Activated T-helper 1 cell treated with anti-CD3 and anti-CD28 coated beads, Interleukin-12 subunit alpha, Interleukin-12 subunit beta, Interleukin-2, Interleukin-4 antibody, amounts not matched to agents 30 ng/mL and 10 ng/mL and 1 ng/mL, durations not matched to agents 14 hours and 24 hours and 36 hours (primary cell): ENCODE results near the gene UBE2B. TPM values are rescaled to one million over a fixed set of nuclear protein-coding genes. Genes with fewer than 3 reads are reported as not detected.

Experiments used
- DNase-seq: peaks from one replicate; pipeline ENCODE4 v3.0.0; 2021; ENCODE audit warnings: low spot score
- H3K27ac Mint-ChIP-seq: one replicate; pipeline ENCODE4 v1.8.0; 2021; ENCODE audit warnings: mild to moderate bottlenecking, mixed read lengths
- H3K27me3 Mint-ChIP-seq: one replicate; pipeline ENCODE4 v1.8.0; 2022; ENCODE audit warnings: mild to moderate bottlenecking, moderate library complexity, mixed read lengths; ENCODE audit not compliant: insufficient read depth
- H3K36me3 Mint-ChIP-seq: one replicate; pipeline ENCODE4 v1.8.0; 2021; ENCODE audit warnings: low read depth, mixed read lengths
- H3K4me1 Mint-ChIP-seq: one replicate; pipeline ENCODE4 v1.8.0; 2021; ENCODE audit warnings: low read depth, mixed read lengths
- H3K4me3 Mint-ChIP-seq: one replicate; pipeline ENCODE4 v1.8.0; 2021; ENCODE audit warnings: mild to moderate bottlenecking, moderate library complexity, mixed read lengths
- H3K9me3 Mint-ChIP-seq: one replicate; pipeline ENCODE4 v1.8.0; 2021; ENCODE audit warnings: mixed read lengths
- intact Hi-C: fragments of 100-400 bp; cut with micrococcal nuclease; formaldehyde crosslinking; loops from one replicate; pipeline ENCODE4 v1.15.1; 2024
- total RNA-seq: library from RNA; stranded (reverse); gene quantifications from 2 replicates; pipeline ENCODE4 v1.2.3, GENCODE V29; 2022

UBE2B gene
- total RNA-seq, 1 donor from 2014 or later = 98.9 TPM

DNA sequence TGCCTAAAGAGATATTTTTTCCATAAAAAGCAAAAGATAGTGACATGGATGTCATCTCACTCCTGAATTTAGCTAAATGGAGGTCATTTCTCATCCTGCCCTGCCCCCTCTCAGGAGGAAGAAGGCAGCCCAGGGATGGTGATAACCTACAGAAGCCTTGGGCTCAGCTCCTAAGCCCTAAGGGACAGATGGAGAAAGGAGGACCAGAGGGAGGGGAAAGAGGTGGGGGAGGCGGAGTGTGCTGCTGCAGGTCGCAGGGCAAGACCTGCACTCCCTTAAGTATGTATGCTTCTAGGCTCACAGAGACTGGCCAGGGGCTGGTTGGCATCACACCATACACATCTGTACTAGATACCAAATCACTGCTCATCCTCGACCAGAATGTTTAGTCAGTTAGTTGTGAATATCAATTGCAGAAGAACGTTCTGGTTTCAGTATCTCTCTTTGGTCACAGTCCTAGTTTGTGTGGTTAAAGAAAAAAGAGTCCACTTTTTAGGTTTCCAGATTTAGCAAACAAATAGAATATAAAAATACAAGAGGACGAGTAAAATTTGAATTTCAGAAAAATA, 58.7 kb downstream of the UBE2B start:
- H3K27ac Mint-ChIP-seq = no peak overlapping the region
- no peaks in the 10 kb centered on the region for H3K9me3 Mint-ChIP-seq
- DNase-seq = no peak
- peaks cover 23% of the 10 kb centered on the region for H3K27me3 Mint-ChIP-seq
- no peaks in the 10 kb centered on the region for H3K36me3 Mint-ChIP-seq
- intact Hi-C loops = no loop called here
- no peak overlapping the region for H3K4me3 Mint-ChIP-seq
- H3K4me1 Mint-ChIP-seq = peaks cover 13% of the 10 kb centered on the region

- peaks cover 23% of the 10 kb centered on the region for H3K4me1 Mint-ChIP-seq
- peaks cover 19% of the 10 kb centered on the region for H3K27me3 Mint-ChIP-seq
- no peak for DNase-seq
- H3K27ac Mint-ChIP-seq = peak overlapping the region; percentile 31
- H3K4me3 Mint-ChIP-seq = no peak overlapping the region
- H3K9me3 Mint-ChIP-seq = no peaks in the 10 kb centered on the region
- no peaks in the 10 kb centered on the region for H3K36me3 Mint-ChIP-seq
- intact Hi-C loops = no loop called here
Observed at GRCh38 chr5:134432174-134432573, 60.8 kb downstream of the UBE2B start.

DNA sequence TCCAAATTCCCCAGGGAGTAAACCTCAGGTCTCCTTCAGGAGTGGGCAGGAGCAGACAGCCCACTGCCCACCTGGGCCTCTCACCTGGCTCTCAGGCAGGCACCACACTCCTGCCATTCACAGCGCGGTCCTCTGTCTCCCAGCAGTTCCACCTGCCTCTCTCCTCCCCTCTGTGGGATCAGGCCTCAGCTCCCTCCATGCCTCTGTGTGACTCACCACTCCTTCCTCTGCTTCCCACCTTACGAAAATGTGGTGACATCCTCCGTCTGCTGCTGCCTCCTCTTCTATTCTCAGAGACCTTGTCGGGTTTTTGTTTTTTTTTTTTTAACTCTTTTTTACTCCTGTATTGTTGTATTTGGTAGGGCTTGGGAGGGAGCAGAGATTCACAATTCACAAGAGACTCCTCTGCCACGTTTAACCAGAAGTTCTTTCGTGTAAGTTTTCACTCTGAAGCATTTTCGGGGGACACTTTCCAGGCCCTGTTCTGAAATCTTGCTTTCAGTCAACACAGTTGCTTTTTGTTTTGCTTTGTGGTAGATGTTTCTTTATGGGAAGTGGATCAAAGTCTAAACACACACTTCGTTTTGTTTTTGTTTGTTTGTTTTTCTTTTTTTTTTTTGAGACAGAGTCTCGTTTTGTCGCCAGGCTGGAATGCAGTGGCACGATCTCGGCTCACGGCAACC, 61.4 kb downstream of the UBE2B start:
- intact Hi-C loops = no loop called here
- no peak for DNase-seq
- no peaks in the 10 kb centered on the region for H3K36me3 Mint-ChIP-seq
- peak overlapping the region; percentile 20 for H3K4me3 Mint-ChIP-seq
- H3K4me1 Mint-ChIP-seq = peaks cover 26% of the 10 kb centered on the region
- no peaks in the 10 kb centered on the region for H3K9me3 Mint-ChIP-seq
- H3K27ac Mint-ChIP-seq = peak overlapping the region; percentile 25
- peaks cover 19% of the 10 kb centered on the region for H3K27me3 Mint-ChIP-seq

- H3K9me3 Mint-ChIP-seq = no peaks in the 10 kb centered on the region
- H3K27me3 Mint-ChIP-seq = peaks cover 2% of the 10 kb centered on the region
- no peak overlapping the region for H3K4me3 Mint-ChIP-seq
- peaks cover 26% of the 10 kb centered on the region for H3K4me1 Mint-ChIP-seq
- DNase-seq = no peak
- intact Hi-C loops = loop anchor here (5.0 kb wide), 1 partner anchor 67 kb away; no protein-coding TSS in a partner anchor
- no peak overlapping the region for H3K27ac Mint-ChIP-seq
- no peaks in the 10 kb centered on the region for H3K36me3 Mint-ChIP-seq
Observed at GRCh38 chr5:134435560-134435959, 64.2 kb downstream of the UBE2B start.

- H3K27me3 Mint-ChIP-seq = peaks cover 2% of the 10 kb centered on the region
- no peaks in the 10 kb centered on the region for H3K36me3 Mint-ChIP-seq
- peak; percentile 51 for DNase-seq
- no peaks in the 10 kb centered on the region for H3K9me3 Mint-ChIP-seq
- H3K4me1 Mint-ChIP-seq = peaks cover 26% of the 10 kb centered on the region
- H3K27ac Mint-ChIP-seq = peak overlapping the region; percentile 77
- H3K4me3 Mint-ChIP-seq = peak overlapping the region; percentile 10
- intact Hi-C loops = loop anchor here (1.0 to 5.0 kb wide), 3 partner anchors 24 to 89 kb away; partner anchors contain the start of gene JADE2
Observed at GRCh38 chr5:134436523-134437339, 65.4 kb downstream of the UBE2B start.

GRCh38 chr5:134437340-134437846, 66.0 kb downstream of the UBE2B start:
- Mint-ChIP-seq H3K27me3 (no peaks in the 10 kb centered on the region), H3K9me3 (no peaks in the 10 kb centered on the region), H3K36me3 (no peaks in the 10 kb centered on the region), H3K4me1 (peaks cover 20% of the 10 kb centered on the region), H3K27ac (peak overlapping the region; percentile 77), H3K4me3 (no peak overlapping the region)
- intact Hi-C loops = loop anchor here (1.0 to 5.0 kb wide), 3 partner anchors 25 to 88 kb away; partner anchors contain the start of gene JADE2
- DNase-seq = no peak

- H3K27ac Mint-ChIP-seq = no peak overlapping the region
- no peak overlapping the region for H3K4me3 Mint-ChIP-seq
- no peak for DNase-seq
- H3K9me3 Mint-ChIP-seq = no peaks in the 10 kb centered on the region
- intact Hi-C loops = loop anchor here (1.0 to 5.0 kb wide), 3 partner anchors 26 to 87 kb away; partner anchors contain the start of gene JADE2
- H3K36me3 Mint-ChIP-seq = no peaks in the 10 kb centered on the region
- peaks cover 14% of the 10 kb centered on the region for H3K4me1 Mint-ChIP-seq
- H3K27me3 Mint-ChIP-seq = no peaks in the 10 kb centered on the region
Observed at GRCh38 chr5:134437847-134438581, 66.6 kb downstream of the UBE2B start.

GRCh38 chr5:134438721-134439123, 67.4 kb downstream of the UBE2B start:
- no peaks in the 10 kb centered on the region for H3K9me3 Mint-ChIP-seq
- H3K27me3 Mint-ChIP-seq = no peaks in the 10 kb centered on the region
- no peaks in the 10 kb centered on the region for H3K36me3 Mint-ChIP-seq
- no peak overlapping the region for H3K27ac Mint-ChIP-seq
- intact Hi-C loops = loop anchor here (5.0 kb wide), 1 partner anchor 64 kb away; no protein-coding TSS in a partner anchor
- H3K4me3 Mint-ChIP-seq = no peak overlapping the region
- peaks cover 14% of the 10 kb centered on the region for H3K4me1 Mint-ChIP-seq
- no peak for DNase-seq

- intact Hi-C loops = loop anchor here (5.0 kb wide), 1 partner anchor 63 kb away; no protein-coding TSS in a partner anchor
- H3K36me3 Mint-ChIP-seq = no peaks in the 10 kb centered on the region
- no peaks in the 10 kb centered on the region for H3K27me3 Mint-ChIP-seq
Observed at GRCh38 chr5:134439210-134439654, 67.9 kb downstream of the UBE2B start.

DNA sequence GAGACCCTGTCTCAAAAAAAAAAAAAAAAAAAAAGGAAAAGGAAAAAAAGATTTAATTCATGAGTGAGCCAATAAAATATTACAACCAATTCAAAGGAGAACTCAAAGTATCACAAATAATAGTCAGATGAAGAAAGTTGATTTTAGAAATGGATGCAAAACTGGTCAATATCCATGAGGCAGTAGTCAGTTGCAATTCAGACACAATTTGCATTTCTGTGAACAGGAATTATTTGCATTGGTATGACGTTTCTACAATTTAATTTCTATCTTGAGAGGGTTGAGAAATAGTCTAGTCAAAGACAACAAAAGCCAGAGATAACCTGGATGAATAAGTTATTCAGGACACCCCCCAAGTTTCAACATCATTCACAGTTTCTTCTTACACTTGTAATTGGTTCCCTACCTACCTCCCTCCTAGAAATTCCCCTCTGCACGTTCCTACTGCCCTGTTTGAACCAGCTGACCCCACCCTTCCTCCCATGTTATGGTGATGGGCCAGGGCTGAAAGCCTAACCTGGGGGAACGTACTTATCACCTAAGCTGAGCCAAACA, 68.9 kb downstream of the UBE2B start:
- no peak overlapping the region for H3K27ac Mint-ChIP-seq
- intact Hi-C loops = no loop called here

More at GRCh38 chr5:134439210-134439654, 67.9 kb downstream of the UBE2B start:
- no peak for DNase-seq
- no peak overlapping the region for H3K27ac Mint-ChIP-seq
- H3K4me1 Mint-ChIP-seq = peaks cover 14% of the 10 kb centered on the region
- H3K9me3 Mint-ChIP-seq = no peaks in the 10 kb centered on the region
- H3K4me3 Mint-ChIP-seq = no peak overlapping the region

More for the DNA sequence above, 68.9 kb downstream of the UBE2B start:
- Mint-ChIP-seq H3K36me3 (no peaks in the 10 kb centered on the region), H3K27me3 (peaks cover under 1% of the 10 kb centered on the region), H3K9me3 (no peaks in the 10 kb centered on the region), H3K4me3 (no peak overlapping the region), H3K4me1 (peaks cover 14% of the 10 kb centered on the region)
- DNase-seq = no peak
